Measurements from ENCODE around the gene AK3. TPM values are rescaled to one million over a fixed set of nuclear protein-coding genes. Genes with fewer than 3 reads are reported as not detected.

The AK3 gene
- total and polyA plus RNA-seq, 10 of the 15 experiments (the other 5 are each of a cell fraction or from before 2014, with no cell fraction given) = 14.2 to 86.6 (median 43.9) TPM

- TF ChIP-seq, protein P1, sequence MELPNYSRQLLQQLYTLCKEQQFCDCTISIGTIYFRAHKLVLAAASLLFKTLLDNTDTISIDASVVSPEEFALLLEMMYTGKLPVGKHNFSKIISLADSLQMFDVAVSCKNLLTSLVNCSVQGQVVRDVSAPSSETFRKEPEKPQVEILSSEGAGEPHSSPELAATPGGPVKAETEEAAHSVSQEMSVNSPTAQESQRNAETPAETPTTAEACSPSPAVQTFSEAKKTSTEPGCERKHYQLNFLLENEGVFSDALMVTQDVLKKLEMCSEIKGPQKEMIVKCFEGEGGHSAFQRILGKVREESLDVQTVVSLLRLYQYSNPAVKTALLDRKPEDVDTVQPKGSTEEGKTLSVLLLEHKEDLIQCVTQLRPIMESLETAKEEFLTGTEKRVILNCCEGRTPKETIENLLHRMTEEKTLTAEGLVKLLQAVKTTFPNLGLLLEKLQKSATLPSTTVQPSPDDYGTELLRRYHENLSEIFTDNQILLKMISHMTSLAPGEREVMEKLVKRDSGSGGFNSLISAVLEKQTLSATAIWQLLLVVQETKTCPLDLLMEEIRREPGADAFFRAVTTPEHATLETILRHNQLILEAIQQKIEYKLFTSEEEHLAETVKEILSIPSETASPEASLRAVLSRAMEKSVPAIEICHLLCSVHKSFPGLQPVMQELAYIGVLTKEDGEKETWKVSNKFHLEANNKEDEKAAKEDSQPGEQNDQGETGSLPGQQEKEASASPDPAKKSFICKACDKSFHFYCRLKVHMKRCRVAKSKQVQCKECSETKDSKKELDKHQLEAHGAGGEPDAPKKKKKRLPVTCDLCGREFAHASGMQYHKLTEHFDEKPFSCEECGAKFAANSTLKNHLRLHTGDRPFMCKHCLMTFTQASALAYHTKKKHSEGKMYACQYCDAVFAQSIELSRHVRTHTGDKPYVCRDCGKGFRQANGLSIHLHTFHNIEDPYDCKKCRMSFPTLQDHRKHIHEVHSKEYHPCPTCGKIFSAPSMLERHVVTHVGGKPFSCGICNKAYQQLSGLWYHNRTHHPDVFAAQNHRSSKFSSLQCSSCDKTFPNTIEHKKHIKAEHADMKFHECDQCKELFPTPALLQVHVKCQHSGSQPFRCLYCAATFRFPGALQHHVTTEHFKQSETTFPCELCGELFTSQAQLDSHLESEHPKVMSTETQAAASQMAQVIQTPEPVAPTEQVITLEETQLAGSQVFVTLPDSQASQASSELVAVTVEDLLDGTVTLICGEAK (IDR thresholded peaks at IDR 0.05; ENCODE audit: borderline replicate concordance) = peak; percentile 89
- TF ChIP-seq CUX1 (IDR thresholded peaks at IDR 0.05; ENCODE audit: insufficient replicate concordance, low read depth, low read length) (no peak), CREB1 (IDR thresholded peaks at IDR 0.05; ENCODE audit: low read depth) (peak; percentile 94), SIN3A (IDR thresholded peaks at IDR 0.05; ENCODE audit: low read depth, low read length) (peak; percentile 63; the same call in 1 of the 2 replicates), IRF3 (IDR thresholded peaks at IDR 0.05) (no peak), ETV6 (conservative IDR thresholded peaks at IDR 0.05 in 1 of 2, IDR thresholded peaks at IDR 0.05 in 1 of 2; ENCODE audit: borderline replicate concordance in 1 of 2, low read depth in 1 of 2) (no peak; a peak in 1 of 4 replicates), GABPA (IDR thresholded peaks at IDR 0.05; ENCODE audit: low read depth) (peak; percentile 87), NBN (IDR thresholded peaks at IDR 0.05) (peak; percentile 80; the same call in 1 of the 2 replicates), NRF1 (conservative IDR thresholded peaks at IDR 0.05; ENCODE audit: low read depth, low read length) (no peak), GATAD2B (conservative IDR thresholded peaks at IDR 0.05; ENCODE audit: low read depth) (0 out of 2 replicates have a peak, but pooled peaks have one; percentile 72), KLF5 (IDR thresholded peaks at IDR 0.05; ENCODE audit: partially characterized antibody) (peak; percentile 22), BCL3 (IDR thresholded peaks at IDR 0.05; ENCODE audit: borderline replicate concordance, insufficient read depth, low read depth, low read length, poor library complexity, severe bottlenecking) (peak; percentile 47), SRF (IDR thresholded peaks at IDR 0.05; ENCODE audit: low read depth in 2 of 2, low read length in 2 of 2) (0 out of 4 replicates have a peak, but pooled peaks have one; percentile 7 to 19), MEF2B (IDR thresholded peaks at IDR 0.05; ENCODE audit: partially characterized antibody, poor library complexity, severe bottlenecking) (no peak)
These were observed 61.5 kb downstream of the AK3 start, which contains the start of gene CDC37L1 (continued) for GRCh38 chr9:4679268-4680172.
